SKM-1 (cell line): ENCODE measurements around the gene SGCE.

Experiments used
- DNase-seq: peaks from one replicate; lab custom pipeline; 2025; ENCODE audit not compliant: unreplicated experiment; lab: John Stamatoyannopoulos, UW

SGCE gene

DNA sequence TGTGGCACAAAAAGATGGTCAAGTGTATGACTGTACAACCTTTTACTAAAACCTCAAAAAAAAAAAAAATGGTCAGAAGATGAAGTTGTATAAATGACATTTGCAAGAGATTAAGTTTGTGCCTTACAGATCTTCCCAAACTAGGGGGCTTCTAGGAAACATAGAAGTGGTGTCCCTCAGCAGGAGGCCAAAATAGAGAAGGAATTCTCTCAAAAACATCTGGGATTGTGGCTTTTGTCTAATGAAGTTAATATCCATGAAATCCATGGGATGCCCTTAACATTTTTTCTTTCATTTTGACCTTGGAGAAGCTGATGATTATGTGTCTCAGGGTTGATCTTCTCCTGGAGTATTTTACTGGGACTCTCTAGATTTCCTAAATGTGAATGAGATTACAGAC lies 84.1 kb downstream of the SGCE start:
- DNase-seq = no peak

DNA sequence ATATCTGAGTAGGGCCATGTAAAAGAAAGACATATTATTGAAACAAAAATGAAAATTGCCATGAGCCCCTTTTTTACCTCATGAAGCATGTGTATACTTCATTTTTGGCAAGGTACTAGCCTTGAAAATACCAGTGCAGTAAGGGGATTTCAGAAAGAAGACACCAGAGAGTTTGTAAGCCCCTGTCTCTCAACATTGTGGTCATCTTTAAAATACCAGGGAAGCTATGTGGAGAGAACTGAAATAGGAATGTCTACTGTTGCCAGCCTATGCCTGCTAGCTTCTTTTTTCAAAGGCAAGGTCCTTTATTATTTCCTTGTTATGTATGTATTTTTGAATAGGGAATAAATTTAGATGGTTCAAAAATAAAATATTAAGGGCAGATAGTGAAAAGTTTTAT lies 88.5 kb downstream of the SGCE start:
- no peak for DNase-seq

DNA sequence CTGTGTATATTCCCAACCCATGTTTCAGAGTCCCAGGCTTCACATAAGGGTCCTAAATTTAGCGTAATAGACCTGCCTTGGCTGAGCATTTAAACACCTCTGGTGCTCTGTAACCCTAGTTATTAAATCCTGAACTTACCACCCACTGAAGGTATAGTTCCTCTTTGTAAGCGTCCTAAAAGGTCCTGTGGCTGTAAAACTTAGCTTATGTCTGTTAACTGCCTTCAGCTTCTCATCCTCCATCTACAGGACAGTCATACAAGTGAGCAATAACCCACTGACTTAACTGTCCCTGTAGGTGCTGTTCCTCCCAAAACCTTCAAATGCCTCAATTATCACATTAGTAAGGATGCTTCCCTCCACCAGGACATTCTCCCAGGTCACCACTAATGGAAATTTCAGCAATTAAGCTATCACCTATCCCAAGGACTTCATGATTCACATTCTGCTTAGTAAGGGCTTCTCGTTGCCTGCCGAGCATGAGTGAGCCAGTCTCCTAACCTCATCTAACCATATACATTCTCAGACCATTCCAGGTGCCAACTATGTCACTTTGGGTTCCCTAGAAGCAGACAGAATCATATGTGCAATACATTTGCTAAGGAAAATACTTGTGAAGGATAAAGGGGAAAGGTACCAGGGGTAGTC lies 90.6 kb downstream of the SGCE start:
- DNase-seq = no peak

- no peak for DNase-seq
Measured at GRCh38 chr7:94562525-94562924, 93.4 kb downstream of the SGCE start.

- no peak for DNase-seq
Measured at GRCh38 chr7:94561841-94562514, 94.0 kb downstream of the SGCE start.

- DNase-seq = no peak
Measured at GRCh38 chr7:94559972-94560371, 96.0 kb downstream of the SGCE start.

GRCh38 chr7:94557215-94557614 lies 98.7 kb downstream of the SGCE start:
- no peak for DNase-seq

- DNase-seq = no peak
Measured at GRCh38 chr7:94556028-94556427, 99.9 kb downstream of the SGCE start.

DNA sequence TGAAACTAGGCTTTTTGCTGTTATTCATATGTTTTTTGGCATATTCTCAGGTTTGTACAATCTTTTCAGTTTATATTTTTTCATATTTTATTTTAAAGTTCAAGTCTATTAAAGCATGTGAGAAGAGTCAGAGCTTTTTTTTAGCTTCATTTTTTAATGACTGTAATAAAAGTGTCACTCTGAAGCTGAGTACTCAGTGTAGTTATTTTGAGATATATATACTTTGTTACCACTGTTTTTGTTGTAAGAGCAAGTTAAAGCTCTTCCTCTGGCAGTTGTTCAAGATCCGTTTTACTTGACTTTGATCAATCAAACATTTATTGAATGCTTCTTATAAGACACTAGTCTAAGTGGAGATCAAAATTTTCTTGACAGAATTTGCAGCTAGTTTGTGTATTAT lies 108.8 kb downstream of the SGCE start:
- DNase-seq = no peak

DNA sequence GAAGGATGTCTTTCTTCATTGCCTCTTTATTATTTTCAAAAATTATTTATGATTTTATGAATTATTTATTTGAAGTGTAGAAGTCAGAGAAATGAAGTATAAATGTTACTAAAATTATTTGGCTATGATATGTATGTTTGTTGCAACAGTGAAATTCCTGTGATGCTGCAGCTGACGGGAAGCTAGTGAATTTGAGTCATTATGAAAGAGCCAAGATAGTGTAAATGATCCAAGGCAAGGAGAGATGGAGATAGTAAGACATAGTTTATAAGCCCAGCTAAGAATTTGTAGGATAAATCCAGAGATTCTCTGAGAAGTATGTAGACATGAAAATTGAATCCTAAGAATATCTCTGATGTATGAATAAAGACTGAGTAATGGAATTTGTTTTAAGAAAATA lies 115.5 kb downstream of the SGCE start:
- DNase-seq = no peak
